Kidney epithelial cell (primary cell): ENCODE results near the gene STK31. TPM values are rescaled to one million over a fixed set of nuclear protein-coding genes. Genes with fewer than 3 reads are reported as not detected.
"Not testable (repeated sequence)": the region's sequence is repeated elsewhere in the genome, so short reads cannot be mapped to it uniquely, and the experiment has no call there.

Experiments used
- DNase-seq: peaks from one replicate; pipeline ENCODE4 v3.0.0-alpha.2; 2010; ENCODE audit warnings: low read depth
- H3K27me3 ChIP-seq: 2 replicates; pipeline ENCODE4 v1.6.0; 2011; ENCODE audit warnings: low read length; ENCODE audit not compliant: control insufficient read depth, insufficient read depth
- H3K36me3 ChIP-seq: 2 replicates; pipeline ENCODE4 v1.5.1; 2011; ENCODE audit warnings: low read length; ENCODE audit not compliant: control insufficient read depth, insufficient read depth
- H3K4me3 ChIP-seq: 2 replicates; pipeline ENCODE4 v1.5.1; 2011; ENCODE audit warnings: low read depth, mild to moderate bottlenecking, control low read depth, low read length
- total RNA-seq: library from RNA; depleted of rRNA; stranded (reverse); fragments of >200 nt; gene quantifications from 2 replicates; pipeline ENCODE4 v1.2.3, GENCODE V29; 2015
- TF ChIP-seq, protein P1 (sequence below): IDR thresholded peaks from 2 replicates; pipeline ENCODE4 v1.5.1; 2011; ENCODE audit warnings: mild to moderate bottlenecking, moderate library complexity, low read length, control low read depth, inconsistent platforms; ENCODE audit not compliant: insufficient read depth, poor library complexity, severe bottlenecking

STK31 gene
- total RNA-seq, 1 donor from 2014 or later, result 0.58 TPM

DNA sequence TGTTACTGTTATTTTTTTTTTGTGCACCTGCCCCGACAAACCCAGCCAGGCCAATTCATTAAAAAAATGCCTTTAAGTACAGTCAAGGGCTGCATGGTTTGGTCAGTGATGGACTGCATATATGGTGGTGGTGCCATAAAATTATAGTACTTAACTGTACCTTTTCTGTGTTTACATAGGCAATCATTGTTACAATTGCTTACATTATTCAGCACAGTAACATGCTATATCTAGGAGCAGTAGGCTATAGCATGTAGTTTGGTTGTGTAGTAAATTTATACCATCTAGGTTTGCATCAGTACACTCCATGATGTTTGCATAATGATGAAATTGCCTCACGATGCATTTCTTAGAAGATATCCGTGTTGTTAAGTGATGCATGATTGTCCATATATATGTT lies 58.0 kb downstream of the STK31 start:
- DNase-seq, result no peak
- H3K27me3 ChIP-seq, result no peaks in the 10 kb centered on the region
- H3K4me3 ChIP-seq, result no peak overlapping the region
- H3K36me3 ChIP-seq, result no peaks in the 10 kb centered on the region
- TF ChIP-seq, protein P1, sequence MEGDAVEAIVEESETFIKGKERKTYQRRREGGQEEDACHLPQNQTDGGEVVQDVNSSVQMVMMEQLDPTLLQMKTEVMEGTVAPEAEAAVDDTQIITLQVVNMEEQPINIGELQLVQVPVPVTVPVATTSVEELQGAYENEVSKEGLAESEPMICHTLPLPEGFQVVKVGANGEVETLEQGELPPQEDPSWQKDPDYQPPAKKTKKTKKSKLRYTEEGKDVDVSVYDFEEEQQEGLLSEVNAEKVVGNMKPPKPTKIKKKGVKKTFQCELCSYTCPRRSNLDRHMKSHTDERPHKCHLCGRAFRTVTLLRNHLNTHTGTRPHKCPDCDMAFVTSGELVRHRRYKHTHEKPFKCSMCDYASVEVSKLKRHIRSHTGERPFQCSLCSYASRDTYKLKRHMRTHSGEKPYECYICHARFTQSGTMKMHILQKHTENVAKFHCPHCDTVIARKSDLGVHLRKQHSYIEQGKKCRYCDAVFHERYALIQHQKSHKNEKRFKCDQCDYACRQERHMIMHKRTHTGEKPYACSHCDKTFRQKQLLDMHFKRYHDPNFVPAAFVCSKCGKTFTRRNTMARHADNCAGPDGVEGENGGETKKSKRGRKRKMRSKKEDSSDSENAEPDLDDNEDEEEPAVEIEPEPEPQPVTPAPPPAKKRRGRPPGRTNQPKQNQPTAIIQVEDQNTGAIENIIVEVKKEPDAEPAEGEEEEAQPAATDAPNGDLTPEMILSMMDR, result no peak

DNA sequence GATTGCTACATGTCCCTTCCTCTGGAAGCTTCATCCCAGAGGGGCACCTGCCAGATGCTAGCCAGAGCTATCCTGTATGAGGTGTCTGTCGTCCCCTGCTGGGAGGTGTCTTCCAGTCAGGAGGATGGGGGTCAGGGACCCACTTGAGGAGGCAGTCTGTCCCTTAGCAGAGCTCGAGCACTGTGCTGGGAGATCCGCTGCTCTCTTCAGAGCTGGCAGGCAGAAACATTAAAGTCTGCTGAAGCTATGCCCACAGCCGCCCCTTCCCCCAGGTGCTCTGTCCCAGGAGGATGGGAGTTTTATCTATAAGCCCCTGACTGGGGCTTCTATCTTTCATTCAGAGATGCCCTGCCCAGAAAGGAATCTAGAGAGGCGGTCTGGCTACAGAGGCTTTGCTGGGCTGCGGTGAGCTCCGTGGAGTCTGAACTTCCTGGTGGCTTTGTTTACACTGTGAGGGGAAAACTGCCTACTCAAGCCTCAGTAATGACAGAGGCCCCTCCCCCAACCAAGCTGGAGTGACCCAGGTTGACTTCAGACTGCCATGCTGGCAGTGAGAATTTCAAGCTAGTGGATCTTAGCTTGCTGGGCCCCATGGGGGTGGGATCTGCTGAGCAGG lies 69.3 kb downstream of the STK31 start:
- DNase-seq, H3K4me3 ChIP-seq, H3K36me3 ChIP-seq: not testable (repeated sequence)

DNA sequence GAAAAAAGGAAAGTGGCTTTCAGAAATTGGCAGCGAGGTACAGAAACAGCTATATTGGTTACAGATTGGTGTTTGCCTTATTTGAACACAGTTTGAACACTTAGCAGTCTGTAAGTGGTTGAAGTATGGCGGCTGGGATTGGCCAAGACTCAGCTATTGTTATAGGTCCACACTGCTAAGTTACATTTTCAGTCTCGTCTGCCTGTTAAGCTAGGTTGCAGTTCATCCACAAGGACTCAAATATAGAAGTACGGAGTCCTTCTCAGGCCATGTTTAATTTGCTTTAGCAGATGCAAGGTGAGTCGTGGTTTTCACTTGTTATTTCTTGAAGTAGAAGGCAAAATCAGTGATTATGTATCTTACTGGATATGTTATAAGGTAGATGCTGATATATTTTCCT lies 73.1 kb downstream of the STK31 start:
- Histone ChIP-seq H3K4me3 (no peak overlapping the region), H3K36me3 (no peaks in the 10 kb centered on the region), H3K27me3 (no peaks in the 10 kb centered on the region)
- TF ChIP-seq, protein P1, result no peak
- no peak for DNase-seq

More for the DNA sequence above, 69.3 kb downstream of the STK31 start:
- not testable (repeated sequence) for H3K27me3 ChIP-seq

DNA sequence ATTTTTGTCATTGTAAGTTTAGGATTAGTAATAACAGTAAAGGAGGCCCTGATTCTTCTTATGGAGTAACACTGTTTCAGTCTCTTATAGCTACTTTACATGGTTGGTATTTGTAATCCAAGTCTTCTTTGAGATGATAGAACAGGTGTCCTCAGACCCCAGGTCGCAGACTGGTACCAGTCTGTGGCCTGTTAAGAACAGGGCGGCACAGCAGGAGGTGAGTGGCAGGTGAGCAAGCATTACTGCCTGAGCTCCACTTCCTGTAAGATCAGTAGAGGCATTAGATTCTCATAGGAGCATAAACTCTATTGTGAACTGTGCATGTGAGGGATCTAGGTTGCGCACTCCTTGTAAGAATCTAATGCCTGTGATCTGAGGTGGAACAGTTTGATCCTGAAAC lies 77.3 kb downstream of the STK31 start:
- no peaks in the 10 kb centered on the region for H3K36me3 ChIP-seq
- H3K4me3 ChIP-seq, result no peak overlapping the region
- TF ChIP-seq, protein P1, result no peak
- DNase-seq, result no peak
- no peaks in the 10 kb centered on the region for H3K27me3 ChIP-seq

DNA sequence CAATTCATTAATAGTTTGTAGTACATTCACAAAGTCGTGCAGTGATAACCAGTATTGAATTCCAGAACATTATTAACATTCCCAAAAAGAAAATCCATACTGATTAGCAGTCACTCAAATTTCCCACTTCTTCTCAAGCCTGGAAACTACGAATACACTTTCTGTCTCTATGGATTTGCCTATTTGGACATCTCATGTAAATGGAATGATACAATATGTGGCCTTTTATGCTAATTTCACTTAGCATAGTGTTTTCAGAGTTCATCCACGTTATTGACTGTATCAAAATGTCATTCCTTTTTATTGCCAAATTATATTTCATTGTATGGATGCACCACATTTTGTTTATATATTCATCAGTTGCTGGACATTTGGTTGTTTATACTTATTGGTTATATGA lies 78.8 kb downstream of the STK31 start:
- TF ChIP-seq, protein P1, result no peak
- no peaks in the 10 kb centered on the region for H3K27me3 ChIP-seq
- no peaks in the 10 kb centered on the region for H3K36me3 ChIP-seq
- DNase-seq, result no peak
- no peak overlapping the region for H3K4me3 ChIP-seq

DNA sequence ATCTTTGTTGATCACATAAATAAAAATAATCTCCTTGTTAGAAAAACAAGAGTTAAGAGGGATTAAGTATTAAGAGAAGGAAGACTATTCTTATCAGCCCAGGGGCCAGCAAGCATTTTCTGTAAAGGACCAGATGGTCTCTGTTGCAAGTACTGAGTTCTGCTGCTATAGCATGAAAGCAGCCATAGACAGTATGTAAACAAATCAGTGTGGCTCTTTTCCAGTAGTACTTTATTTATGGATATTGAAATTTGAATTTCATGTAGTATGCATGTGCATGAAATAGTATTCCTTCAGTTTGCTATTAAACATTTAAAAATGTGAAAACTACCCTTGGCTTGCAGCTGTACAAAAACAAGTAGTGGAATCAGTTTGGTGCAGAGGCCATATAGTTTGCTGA lies 81.7 kb downstream of the STK31 start:
- no peaks in the 10 kb centered on the region for H3K27me3 ChIP-seq
- TF ChIP-seq, protein P1, result no peak

More for the DNA sequence above, 81.7 kb downstream of the STK31 start:
- Histone ChIP-seq H3K4me3 (no peak overlapping the region), H3K36me3 (no peaks in the 10 kb centered on the region)
- no peak for DNase-seq
